WTC11 (cell line): ENCODE measurements around the gene MOB1B.

Experiments
- CBFB ChIP-seq: sonication (generic); formaldehyde crosslinking; IDR thresholded peaks from 2 replicates; pipeline ENCODE4 v1.8.1; 2022; ENCODE audit warnings: mild to moderate bottlenecking, low read depth, missing genetic modification reagents
- GABPB1 ChIP-seq: sonication (generic); formaldehyde crosslinking; IDR thresholded peaks from 2 replicates; pipeline ENCODE4 v1.8.1; 2023; ENCODE audit warnings: mild to moderate bottlenecking, missing genetic modification reagents
- NR2C2 ChIP-seq: sonication (generic); formaldehyde crosslinking; IDR thresholded peaks from 2 replicates; pipeline ENCODE4 v1.8.0; 2022; ENCODE audit warnings: mild to moderate bottlenecking, missing genetic modification reagents
- SP1 ChIP-seq: sonication (generic); formaldehyde crosslinking; conservative IDR thresholded peaks from 2 replicates; pipeline ENCODE4 v1.8.1; 2022; ENCODE audit warnings: missing genetic modification reagents
- ZNF416 ChIP-seq: fragments of 250-450 bp; sonication (Bioruptor Pico); IDR thresholded peaks from 2 replicates; pipeline ENCODE4 v1.9.0; 2021; ENCODE audit warnings: mild to moderate bottlenecking, inconsistent platforms
- TF ChIP-seq, protein P1 (sequence below): fragments of 200-600 bp; IDR thresholded peaks from 2 replicates; pipeline ENCODE4 v1.8.0; 2022; ENCODE audit warnings: antibody characterized with exemption
- TF ChIP-seq, protein P2 (sequence below): sonication (generic); formaldehyde crosslinking; conservative IDR thresholded peaks from 2 replicates; pipeline ENCODE4 v1.8.1; 2022; ENCODE audit warnings: mild to moderate bottlenecking, missing genetic modification reagents
- TF ChIP-seq, protein P3 (sequence below): sonication (generic); formaldehyde crosslinking; IDR thresholded peaks from 2 replicates; pipeline ENCODE4 v1.8.1; 2022; ENCODE audit warnings: low read depth, missing genetic modification reagents, borderline replicate concordance
- TF ChIP-seq, protein P4 (sequence below): sonication (generic); formaldehyde crosslinking; IDR thresholded peaks from 2 replicates; pipeline ENCODE4 v1.8.0; 2022; ENCODE audit warnings: mild to moderate bottlenecking, missing genetic modification reagents
- TF ChIP-seq, protein P5 (sequence below): sonication (generic); formaldehyde crosslinking; IDR thresholded peaks from 2 replicates; pipeline ENCODE4 v1.8.0; 2022; ENCODE audit warnings: missing genetic modification reagents

DNA sequence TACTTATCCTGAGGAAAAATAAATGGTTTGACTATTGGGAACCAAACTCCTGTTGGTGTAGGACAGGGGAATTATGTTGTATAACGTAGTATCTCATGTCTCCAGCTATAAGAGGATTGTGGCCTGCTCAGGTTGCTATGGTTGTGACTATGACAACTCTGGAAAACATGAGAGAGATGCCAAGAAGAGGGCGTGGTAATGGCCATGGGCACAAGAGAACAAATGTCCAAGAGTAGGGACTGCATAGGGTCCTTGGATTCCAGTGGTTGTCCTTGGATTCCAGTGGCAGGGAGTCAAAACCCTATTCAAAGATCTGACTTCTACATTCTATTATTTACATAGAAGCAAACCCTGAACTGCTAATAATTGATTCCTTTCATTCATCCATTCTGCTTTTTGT, 6.8 kb upstream of the MOB1B start:
- TF ChIP-seq GABPB1 (no peak), NR2C2 (CRISPR knock-in tag) (no peak), SP1 (CRISPR knock-in tag) (no peak), CBFB (CRISPR knock-in tag) (no peak), ZNF416 (CRISPR knock-in tag) (no peak)
- TF ChIP-seq, protein P1, sequence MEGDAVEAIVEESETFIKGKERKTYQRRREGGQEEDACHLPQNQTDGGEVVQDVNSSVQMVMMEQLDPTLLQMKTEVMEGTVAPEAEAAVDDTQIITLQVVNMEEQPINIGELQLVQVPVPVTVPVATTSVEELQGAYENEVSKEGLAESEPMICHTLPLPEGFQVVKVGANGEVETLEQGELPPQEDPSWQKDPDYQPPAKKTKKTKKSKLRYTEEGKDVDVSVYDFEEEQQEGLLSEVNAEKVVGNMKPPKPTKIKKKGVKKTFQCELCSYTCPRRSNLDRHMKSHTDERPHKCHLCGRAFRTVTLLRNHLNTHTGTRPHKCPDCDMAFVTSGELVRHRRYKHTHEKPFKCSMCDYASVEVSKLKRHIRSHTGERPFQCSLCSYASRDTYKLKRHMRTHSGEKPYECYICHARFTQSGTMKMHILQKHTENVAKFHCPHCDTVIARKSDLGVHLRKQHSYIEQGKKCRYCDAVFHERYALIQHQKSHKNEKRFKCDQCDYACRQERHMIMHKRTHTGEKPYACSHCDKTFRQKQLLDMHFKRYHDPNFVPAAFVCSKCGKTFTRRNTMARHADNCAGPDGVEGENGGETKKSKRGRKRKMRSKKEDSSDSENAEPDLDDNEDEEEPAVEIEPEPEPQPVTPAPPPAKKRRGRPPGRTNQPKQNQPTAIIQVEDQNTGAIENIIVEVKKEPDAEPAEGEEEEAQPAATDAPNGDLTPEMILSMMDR, result no peak
- TF ChIP-seq, protein P2, sequence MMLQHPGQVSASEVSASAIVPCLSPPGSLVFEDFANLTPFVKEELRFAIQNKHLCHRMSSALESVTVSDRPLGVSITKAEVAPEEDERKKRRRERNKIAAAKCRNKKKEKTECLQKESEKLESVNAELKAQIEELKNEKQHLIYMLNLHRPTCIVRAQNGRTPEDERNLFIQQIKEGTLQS (CRISPR knock-in tag), result no peak
- TF ChIP-seq, protein P3, sequence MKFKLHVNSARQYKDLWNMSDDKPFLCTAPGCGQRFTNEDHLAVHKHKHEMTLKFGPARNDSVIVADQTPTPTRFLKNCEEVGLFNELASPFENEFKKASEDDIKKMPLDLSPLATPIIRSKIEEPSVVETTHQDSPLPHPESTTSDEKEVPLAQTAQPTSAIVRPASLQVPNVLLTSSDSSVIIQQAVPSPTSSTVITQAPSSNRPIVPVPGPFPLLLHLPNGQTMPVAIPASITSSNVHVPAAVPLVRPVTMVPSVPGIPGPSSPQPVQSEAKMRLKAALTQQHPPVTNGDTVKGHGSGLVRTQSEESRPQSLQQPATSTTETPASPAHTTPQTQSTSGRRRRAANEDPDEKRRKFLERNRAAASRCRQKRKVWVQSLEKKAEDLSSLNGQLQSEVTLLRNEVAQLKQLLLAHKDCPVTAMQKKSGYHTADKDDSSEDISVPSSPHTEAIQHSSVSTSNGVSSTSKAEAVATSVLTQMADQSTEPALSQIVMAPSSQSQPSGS (CRISPR knock-in tag), result no peak
- TF ChIP-seq, protein P4, sequence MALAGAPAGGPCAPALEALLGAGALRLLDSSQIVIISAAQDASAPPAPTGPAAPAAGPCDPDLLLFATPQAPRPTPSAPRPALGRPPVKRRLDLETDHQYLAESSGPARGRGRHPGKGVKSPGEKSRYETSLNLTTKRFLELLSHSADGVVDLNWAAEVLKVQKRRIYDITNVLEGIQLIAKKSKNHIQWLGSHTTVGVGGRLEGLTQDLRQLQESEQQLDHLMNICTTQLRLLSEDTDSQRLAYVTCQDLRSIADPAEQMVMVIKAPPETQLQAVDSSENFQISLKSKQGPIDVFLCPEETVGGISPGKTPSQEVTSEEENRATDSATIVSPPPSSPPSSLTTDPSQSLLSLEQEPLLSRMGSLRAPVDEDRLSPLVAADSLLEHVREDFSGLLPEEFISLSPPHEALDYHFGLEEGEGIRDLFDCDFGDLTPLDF (CRISPR knock-in tag), result no peak
- TF ChIP-seq, protein P5, sequence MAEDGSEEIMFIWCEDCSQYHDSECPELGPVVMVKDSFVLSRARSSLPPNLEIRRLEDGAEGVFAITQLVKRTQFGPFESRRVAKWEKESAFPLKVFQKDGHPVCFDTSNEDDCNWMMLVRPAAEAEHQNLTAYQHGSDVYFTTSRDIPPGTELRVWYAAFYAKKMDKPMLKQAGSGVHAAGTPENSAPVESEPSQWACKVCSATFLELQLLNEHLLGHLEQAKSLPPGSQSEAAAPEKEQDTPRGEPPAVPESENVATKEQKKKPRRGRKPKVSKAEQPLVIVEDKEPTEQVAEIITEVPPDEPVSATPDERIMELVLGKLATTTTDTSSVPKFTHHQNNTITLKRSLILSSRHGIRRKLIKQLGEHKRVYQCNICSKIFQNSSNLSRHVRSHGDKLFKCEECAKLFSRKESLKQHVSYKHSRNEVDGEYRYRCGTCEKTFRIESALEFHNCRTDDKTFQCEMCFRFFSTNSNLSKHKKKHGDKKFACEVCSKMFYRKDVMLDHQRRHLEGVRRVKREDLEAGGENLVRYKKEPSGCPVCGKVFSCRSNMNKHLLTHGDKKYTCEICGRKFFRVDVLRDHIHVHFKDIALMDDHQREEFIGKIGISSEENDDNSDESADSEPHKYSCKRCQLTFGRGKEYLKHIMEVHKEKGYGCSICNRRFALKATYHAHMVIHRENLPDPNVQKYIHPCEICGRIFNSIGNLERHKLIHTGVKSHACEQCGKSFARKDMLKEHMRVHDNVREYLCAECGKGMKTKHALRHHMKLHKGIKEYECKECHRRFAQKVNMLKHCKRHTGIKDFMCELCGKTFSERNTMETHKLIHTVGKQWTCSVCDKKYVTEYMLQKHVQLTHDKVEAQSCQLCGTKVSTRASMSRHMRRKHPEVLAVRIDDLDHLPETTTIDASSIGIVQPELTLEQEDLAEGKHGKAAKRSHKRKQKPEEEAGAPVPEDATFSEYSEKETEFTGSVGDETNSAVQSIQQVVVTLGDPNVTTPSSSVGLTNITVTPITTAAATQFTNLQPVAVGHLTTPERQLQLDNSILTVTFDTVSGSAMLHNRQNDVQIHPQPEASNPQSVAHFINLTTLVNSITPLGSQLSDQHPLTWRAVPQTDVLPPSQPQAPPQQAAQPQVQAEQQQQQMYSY (CRISPR knock-in tag), result no peak
